DMS 273 treated with DMSO at 0.1 percent for 48 hours (cell line): ENCODE results near the gene PBX3.
"Not testable (repeated sequence)": the region's sequence is repeated elsewhere in the genome, so short reads cannot be mapped to it uniquely, and the experiment has no call there.

Experiments used
- DNase-seq: peaks from one replicate; lab custom pipeline; 2025; lab: John Stamatoyannopoulos, UW

PBX3 gene

DNA sequence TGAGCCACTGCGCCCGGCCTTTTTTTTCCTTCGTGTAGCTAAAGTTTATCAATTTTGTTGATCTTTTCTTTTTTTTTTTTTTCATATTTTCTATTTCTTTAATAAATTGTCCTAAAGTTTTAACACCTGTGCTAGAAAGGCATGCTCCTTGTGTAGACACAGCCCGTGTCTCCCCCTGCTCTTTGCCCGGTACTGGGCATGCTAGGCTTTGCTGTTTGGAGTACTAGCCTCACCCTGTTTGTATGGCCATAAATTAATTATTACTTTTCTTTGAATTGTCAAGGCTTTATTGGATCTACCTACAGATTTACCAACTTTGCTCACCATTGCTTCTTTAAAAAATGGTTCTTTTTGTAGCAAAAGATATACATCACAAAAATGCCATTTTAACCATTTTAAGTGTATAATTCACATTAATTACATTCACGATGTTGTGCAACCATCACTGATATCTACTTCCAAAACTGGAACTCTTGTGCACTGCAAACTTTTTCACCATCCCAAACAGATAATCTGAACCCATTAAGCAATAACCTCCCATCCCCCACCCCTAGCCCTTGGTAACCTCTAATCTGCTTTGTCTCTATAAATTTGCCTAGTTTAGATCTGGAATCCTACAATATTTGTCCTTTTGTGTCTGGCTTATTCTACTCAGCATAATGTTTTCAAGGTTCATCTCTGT, 31.5 kb downstream of the PBX3 start:
- not testable (repeated sequence) for DNase-seq

DNA sequence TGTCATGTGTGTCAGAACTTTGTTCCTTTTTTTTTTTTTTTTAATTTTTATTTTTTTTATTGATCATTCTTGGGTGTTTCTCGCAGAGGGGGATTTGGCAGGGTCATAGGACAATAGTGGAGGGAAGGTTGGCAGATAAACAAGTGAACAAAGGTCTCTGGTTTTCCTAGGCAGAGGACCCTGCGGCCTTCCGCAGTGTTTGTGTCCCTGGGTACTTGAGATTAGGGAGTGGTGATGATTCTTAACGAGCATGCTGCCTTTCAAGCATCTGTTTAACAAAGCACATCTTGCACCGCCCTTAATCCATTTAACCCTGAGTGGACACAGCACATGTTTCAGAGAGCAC, 32.0 kb downstream of the PBX3 start:
- DNase-seq, result not testable (repeated sequence)

DNA sequence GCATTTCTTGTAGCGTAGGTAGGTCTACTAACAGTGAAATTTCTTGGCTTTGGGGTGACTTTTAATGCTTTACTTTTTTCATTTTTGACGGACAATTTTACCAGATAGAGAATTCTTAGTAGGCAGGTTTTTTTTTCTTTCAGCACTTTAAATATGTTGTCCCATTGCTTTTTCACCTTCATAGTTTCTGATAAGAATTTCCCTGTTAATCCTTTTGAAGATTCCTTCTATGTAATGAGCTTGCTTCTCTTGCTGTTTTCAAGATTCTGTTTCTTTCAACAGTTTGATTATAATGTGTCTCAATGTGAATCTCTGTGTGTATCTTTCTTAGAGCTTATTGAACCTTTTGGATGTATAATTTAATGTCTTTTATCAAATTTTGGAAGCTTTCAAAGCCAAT, 35.5 kb downstream of the PBX3 start:
- no peak for DNase-seq

DNA sequence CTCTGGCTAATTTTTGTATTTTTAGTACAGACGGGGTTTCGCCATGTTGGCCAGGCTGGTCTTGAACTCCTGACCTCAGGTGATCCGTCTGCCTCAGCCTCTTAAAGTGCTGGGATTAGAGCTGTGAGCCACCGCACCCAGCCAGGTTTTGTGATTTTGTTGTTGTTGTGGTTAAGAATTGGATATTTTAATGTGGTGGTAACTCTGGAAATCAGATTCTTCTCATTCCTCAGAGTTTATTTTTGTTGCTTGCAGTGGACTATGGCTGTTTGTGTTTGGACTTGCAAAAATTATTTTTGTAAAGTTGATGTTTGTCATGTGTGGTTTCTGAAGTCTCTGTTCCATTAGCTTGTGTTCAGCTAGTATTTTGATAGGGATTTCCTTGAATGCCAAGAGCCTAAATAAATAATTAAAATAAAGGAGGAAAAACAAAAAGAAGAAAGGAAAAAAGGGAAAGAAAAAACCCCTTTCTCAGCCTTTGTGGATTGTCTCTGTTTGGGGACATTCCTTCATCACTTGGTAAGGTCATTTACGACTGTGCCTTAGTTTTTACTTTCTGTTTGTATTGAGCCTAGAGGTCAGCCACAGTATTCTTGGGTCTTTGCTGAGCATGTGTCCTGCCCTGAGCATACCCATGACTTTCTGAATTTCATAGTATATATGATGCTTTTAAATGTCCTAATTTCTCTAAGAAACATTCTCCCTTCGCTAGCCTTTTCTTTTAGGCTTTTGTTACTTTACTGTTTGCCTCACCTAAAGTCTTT, 37.3 kb downstream of the PBX3 start:
- no peak for DNase-seq

DNA sequence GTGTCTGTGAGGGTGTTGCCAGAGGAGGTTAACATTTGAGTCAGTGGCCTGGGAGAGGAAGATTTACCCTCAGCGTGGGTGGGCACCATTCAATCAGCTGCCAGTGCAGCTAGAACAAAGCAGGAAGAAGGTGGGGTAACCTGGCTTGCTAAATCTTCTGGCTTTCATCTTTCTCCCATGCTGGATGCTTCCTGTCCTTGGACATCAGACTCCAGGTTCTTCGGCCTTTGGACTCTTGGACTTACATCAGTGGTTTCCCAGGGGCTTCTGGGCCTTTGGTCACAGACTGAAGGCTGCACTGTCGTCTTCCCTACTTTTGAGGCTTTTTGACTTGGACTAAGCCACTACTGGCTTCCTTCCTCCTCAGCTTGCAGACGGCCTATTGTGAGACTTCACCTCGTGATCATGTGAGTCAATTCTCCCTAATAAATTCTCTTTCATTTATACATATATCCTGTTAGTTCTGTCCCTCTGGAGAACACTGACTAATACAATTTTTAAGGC, 38.1 kb downstream of the PBX3 start:
- no peak for DNase-seq

DNA sequence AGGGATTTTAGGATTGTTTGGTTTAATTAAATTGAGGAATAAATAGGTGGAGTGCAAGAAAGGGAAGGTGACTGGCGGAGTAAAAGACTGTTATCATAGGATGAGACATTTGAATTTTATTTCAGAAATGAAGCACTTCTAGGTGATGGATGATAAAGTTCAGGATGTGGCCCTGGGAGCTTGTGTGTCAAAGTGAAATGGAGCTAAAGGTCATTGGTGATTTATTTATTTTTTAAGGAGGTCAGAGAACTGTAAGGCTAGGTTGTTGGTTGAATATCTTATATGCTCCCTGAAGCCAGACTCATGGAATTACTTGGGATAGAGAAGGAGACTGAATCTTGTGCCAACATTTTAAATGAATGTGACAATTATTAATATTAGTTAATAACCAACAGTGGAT, 40.5 kb downstream of the PBX3 start:
- DNase-seq, result no peak

DNA sequence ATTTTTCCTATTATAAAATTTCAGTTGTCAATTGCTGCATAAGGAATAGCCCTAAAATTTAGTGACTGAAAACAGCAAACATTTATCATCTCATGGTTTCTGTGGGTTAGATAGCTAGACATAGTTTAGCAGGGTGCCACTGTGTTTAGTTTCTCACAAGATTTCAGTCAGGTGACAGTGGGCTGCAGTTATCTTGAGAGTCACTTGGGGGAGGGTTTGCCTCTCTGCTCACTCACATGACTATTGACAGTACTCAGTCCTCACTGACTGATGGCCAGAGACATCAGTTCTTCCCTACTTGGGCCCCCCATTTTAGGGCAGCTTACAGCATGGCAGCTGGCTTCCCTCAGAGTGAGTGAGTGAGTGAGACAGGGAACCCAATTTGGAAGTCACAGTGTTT, 42.0 kb downstream of the PBX3 start:
- DNase-seq, result no peak

DNA sequence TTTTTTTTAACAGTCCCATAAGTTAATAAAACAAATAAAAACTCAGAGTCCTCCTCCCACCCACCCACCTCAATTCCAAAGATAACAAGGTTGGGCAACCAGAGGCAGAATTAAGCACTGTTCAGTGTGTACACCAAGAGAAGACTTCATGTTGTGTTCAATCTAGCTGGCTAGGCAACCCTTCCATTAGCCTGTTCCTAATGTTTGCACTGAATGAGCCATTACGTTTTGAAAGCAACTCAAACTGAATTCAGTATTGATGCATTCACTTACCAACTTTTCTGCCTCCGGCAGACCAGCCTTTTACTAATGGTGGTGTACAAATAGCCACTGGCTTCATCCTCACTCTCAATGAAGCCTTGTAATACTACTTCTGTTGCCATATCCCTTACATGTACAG, 47.5 kb downstream of the PBX3 start:
- no peak for DNase-seq

DNA sequence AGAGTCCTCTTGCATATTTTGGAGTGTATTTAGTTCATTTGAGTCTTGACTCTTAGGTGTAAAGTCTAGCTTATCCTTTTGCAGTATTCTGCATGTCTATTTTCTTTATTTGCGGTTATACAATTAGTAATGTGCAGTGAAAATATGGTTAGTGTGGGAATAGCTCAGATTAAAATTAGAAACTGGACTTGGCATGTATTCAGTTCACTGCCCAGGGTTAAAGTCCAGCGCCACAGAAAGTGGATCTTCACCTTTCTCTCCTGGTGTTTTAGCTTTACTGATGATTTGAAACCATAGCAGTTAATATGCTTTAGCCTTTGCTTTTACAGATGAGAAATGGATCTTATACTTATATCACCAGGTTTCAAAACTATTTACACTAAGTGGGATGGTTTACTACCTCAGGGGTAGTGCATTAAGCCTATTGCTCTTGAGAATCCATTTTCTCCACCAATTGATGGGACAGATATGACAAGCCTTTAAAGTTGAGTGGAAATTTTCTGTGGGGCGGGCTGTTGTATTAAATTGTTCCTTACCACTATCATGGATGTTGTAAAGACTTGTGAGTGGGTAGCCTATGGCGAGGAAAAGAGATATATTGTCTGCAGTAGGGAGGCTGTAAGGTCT, 48.9 kb downstream of the PBX3 start:
- DNase-seq, result no peak

DNA sequence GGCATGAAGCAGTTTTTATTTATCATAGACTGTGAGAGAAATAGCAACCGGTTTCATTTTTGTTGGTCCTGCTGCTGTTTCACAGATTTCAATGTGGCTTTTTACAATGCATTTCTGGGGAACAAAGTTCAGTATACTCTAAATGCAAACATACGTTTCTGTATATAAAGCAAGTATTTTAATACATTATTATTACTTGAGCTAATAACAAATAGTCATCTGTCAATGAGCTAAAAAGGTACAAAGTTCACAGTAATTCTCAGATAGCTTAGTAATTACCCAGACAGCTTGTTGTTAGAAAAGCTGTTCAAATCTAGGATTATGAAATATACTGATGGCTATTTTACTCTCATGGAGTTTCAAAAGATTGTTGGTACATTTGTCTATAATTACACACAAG, 50.8 kb downstream of the PBX3 start:
- no peak for DNase-seq

DNA sequence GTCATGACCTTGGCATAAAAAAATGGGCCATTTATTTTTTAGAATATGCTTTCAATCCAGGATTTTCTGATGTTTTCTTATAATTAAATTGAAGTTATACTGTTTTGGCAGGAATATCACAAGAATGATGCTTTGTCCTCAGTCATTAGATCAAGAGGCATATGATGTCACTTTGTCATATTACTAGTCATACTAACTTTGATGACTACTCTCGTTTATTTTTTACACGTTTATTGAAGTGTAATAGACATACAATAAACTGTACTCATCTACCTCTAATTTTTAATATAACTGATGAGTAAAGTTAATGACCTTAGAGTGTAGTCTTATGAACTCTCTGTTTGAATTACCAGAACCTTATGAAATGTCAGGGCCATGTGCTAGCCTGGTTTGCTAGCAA, 56.4 kb downstream of the PBX3 start:
- no peak for DNase-seq

DNA sequence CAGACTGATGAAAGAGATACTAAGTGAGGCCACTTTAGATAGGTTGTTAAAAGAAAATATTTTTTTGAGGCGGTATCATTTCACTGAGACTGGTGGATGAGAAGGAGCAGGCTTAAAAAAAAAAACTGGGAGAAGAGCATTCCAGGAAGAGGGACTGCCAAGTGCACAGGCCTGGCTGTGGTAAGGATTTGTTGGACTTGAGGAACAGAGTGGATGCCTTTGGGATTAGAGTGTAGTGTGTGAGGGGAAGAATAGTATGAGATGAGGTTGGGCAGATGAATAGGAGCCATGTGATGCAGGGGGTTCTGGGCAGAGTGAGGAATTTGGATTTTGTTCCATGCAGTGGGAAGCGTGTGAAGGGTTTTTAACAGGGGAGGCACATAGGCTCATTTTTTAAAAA, 57.9 kb downstream of the PBX3 start:
- no peak for DNase-seq

DNA sequence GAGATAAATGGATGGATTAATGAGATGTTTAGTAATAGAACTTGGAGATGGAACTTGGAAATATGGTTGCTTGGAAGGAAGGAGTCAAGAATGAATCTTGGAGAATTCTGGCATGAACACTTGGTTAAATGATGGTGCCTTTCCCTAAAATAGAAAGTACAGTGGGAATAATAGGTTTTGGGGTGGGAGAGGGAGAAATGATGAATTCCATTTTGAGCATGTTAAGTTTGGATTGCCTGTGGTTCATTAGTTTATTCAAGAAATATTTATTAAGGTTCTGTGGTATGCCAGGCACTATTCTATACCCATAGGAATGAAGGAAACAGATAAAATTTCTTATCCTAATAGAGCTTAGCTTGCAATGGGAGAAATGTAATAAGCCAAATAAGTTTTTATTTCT, 58.4 kb downstream of the PBX3 start:
- DNase-seq, result no peak

DNA sequence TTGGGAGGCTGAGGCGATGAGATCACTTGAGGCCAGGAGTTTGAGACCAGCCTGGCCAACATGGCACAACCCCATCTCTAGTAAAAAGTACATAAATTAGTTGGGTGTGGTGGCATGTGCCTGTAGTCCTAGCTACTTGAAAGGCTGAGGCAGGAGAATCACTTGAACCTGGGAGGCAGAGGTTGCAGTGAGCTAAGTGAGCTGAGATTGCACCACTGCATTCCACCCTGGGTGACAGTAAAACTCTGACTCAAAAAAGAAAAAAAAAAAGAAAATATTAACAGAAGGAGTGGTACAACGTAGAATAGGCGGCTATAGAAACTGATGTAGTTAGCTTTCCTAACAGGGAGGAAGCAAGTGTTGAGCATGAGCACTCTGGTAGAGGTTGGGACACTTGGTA, 59.9 kb downstream of the PBX3 start:
- DNase-seq, result no peak

DNA sequence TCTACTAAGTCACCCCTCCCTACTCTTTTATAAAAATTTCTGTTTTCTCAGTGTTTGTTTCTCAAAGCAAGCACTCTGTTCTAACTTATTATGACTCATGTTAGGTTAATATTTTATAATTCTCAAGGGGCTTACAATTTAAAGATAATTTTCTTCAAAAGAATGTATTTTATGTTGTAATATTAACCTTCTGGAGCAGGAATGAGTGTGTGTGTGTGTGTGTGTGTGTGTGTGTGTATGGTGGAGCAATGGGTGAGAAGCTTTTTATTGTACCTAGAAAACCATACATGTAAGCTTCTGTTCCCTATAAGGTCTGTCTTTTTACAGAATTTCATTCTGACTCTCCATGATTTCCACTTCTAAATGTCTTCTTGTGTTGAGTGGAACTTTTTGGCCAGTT, 63.0 kb downstream of the PBX3 start:
- DNase-seq, result no peak

DNA sequence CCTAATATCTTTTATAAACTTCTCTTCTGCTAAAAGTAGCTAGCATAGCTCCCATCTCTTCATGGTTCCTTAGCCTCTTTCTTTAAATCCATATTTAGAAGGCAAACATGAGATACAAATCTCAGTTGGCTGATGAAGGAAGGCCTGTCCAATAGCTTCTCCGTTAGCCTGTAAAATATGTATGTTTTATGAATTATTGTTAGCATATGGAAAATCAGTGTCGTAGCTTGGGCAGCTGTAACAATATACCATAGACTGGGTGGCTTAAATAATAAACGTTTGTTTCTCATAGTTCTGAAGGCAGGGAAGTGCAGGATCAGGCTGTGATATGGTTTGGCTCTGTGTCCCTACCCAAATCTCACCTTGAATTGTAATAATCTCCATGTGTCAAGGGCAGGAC, 63.8 kb downstream of the PBX3 start:
- no peak for DNase-seq

DNA sequence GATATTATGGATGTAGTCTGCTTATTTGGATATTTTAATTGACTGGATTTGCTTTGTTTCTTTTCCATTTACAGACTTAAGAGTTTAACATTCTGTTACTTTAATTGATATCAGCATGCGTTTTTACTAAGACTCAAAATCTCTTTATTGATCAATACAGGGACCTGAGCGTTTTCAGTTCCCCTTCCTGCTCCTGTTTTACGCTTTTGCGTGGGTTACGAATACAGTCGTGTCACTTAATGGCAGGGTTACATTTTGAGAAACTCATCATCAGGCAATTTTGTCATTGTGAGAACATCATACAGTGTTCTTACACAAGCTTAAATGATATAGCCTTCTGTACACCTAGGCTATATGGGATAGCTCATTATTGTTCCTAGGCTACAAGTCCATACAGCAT, 65.2 kb downstream of the PBX3 start:
- no peak for DNase-seq

DNA sequence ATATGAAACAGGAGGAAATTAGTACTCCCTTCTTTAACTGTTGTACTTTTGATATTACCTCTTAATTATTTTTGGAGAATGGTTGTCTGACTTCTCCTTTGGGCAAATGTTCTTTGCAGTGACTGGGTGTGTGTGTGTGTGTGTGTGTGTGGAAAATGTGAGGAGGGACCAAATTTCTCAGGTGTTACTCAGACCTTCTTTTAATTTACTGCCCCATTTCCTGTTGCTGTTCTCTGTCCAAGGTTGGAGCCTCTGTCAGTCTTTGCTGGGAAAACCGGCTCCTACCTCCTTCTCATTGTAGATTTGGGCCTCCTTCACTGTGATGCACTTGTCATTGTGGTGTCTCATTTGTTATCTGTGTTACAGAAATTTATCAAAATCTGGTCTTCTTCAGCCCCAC, 68.4 kb downstream of the PBX3 start:
- DNase-seq, result no peak

DNA sequence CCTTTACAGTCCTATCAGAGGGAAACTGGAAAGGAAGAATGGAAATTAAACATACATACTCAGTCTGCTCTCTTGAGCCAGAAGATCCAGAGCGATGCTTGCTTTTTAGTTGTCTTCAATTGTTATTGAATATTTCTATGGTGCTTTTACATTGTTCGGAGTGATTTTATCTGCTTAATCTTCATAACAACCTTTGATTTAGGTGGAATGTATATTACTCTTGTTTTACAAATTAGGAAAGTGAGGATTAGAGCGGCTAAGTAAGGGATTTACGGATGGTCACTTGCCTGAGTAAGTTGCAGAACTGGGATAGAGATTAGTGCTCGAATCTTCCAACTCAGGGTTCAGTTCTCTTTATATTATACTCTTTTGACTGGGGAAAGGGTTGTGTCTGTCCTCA, 69.1 kb downstream of the PBX3 start:
- DNase-seq, result no peak

DNA sequence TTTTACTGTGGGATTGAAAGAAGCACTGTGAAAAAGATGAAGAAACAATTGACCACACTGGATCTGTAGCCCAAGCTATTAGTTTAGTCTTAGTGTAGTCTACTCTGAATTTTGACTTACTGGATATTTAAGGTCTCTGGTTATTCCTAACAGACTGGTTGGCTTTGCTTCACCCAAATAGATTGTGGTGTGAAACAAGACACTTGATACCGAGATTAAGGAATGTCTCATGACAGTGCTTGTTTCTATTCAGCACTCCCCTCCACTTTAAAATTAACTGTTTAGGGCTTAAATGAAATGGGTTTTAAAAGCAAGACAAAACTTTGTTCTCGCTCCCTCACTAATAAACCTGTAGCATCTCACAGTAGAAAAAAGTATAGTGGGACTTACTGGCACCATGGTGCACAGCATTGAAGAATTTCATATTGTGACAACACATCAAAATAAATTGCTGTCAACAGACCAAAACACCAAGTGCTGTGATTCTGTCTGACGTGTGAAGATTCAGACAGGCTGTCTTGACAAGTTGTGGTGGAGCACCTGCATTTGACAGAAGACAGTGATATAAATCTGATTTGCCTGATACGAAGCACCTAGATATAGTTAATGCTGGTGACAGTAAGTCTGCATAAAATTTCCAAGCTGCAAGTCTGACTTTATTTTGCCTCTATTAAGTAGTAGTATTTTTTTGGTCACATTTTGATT, 73.1 kb downstream of the PBX3 start:
- no peak for DNase-seq

DNA sequence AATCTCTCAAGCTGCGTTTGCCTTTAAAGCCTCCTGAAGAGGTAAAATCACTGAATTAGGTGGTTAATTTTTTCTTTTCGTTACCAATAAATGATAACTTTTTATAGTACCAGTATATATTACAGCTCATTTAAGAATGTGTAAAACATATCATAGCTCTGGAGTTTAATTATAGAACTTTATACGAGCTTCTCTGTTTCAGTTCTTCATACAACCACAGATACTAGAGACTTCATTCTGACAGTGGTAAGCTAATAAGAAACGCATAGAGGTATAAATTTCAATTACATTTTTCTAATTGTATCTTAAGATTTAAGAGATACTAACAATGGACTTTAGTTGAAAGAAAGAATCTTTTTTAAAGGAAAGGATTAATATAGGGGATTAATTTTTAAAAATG, 73.9 kb downstream of the PBX3 start:
- DNase-seq, result no peak

DNA sequence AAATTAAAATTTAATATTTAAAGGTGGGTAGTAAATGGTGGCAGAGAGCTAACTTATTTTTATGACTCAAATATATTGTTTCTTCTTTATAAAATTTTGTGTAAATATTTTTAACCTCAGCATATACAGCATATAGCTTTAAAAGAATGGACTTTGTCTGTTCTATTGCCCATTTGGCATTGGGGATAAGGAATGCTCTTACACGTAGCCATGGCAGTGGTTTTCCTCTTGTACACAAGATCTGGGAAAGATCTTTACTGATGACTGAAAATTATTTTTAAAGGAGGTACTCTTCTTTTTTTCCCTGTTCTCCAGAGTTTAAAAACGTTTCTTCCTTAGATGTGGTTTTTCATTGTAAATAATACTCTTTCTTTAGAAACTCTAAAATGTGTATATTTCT, 75.0 kb downstream of the PBX3 start:
- no peak for DNase-seq

DNA sequence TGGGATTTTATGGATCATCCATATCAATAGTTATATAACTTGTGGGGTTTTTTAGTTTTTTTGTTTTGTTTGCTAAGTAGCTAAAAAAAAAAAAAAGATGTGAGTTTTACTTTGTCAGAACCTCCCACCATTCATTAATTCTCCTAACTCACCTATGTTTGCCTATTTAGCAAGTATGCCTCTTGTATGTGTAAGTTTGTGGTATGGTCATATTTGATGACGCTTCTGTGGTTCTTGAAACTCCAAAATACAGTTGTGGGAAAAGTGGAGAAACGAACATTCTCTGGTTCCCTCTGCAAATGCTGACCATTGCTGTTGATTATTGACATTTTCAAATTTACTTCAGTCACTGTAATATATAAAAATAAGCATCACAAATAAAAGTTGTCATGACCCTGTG, 75.7 kb downstream of the PBX3 start:
- DNase-seq, result no peak
